Fibroblast of skin of right quadriceps (primary cell): ENCODE results near the gene CTXN1.
"Not testable (repeated sequence)": the region's sequence is repeated elsewhere in the genome, so short reads cannot be mapped to it uniquely, and the experiment has no call there.

ENCODE experiments used
- DNase-seq: peaks from one replicate; pipeline ENCODE4 v3.0.0-alpha.2; 2013

Gene CTXN1

GRCh38 chr19:7897292-7897691, 28.6 kb downstream of the CTXN1 start:
- DNase-seq = no peak

- no peak for DNase-seq
Observed at GRCh38 chr19:7895565-7895964, 30.4 kb downstream of the CTXN1 start.

GRCh38 chr19:7894612-7895309, 31.2 kb downstream of the CTXN1 start:
- no peak for DNase-seq

- not testable (repeated sequence) for DNase-seq
Observed at GRCh38 chr19:7893362-7894101, 32.4 kb downstream of the CTXN1 start.

DNA sequence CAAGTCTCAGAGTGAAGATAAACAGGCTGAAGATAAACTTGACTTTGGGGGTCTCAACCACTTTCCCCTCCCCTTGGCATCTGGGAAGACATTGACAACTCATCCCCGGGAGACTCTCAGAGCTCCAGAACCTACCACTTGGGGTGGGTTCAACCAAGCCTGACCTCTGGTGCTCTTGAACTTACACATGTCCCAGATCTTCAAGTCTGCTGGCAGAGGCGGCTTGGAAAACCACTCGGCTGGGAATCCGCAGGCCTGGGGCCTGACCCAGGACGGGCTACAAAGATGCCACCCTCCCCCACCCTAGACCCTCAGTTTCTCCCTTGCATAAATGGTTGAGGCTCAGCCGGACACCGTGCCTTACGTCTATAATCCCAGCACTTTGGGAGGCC, 37.1 kb downstream of the CTXN1 start:
- DNase-seq = no peak

DNA sequence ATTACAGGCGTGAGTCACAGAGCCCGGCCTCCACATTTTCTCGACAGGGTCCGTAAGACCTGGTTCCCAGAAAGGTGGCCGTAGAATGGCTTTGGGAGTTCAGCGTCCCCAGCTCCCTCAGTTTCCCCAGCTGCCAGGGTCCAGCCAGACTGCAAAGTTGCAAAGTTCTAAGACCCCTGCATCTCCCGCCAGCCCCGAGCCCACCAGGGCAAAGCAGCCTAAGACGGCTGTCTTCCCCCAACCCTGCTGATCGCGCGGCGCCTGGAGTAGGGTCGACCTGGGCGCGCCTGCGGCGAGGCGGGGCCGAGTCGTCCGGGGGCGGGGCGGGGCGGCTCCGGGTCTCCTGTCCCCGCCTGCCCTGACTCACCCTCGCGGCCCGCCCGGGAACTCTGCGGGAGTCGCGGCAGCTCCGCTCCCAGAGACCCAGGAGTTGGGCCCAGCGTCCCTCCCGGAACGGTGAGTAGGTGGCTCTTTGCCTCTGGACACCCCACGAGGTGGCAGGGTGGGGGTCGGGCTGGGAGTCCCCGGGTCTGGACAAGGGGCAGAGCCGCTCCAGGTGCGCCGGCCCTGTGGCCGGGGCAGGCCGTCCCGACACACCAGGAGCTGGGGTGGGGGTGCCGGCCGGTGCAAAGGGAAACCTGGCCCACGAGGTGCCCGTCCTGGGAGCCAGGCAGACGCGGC, 37.6 kb downstream of the CTXN1 start, which contains the start of gene LRRC8E:
Gene LRRC8E (plus strand): TSS at position 366 of the 681 bp plus-strand sequence. CDS start 7,094 bp downstream, outside the sequence.
- DNase-seq = peak; percentile 65

GRCh38 chr19:7887408-7888144, 38.4 kb downstream of the CTXN1 start:
- no peak for DNase-seq

GRCh38 chr19:7885818-7886217, 40.1 kb downstream of the CTXN1 start:
- DNase-seq = no peak

GRCh38 chr19:7883796-7884570, 42.0 kb downstream of the CTXN1 start:
- peak; percentile 24 for DNase-seq

- DNase-seq = no peak
Observed at GRCh38 chr19:7883105-7883504, 42.8 kb downstream of the CTXN1 start.

- no peak for DNase-seq
Observed at GRCh38 chr19:7881910-7882309, 44.0 kb downstream of the CTXN1 start.

- no peak for DNase-seq
Observed at GRCh38 chr19:7879836-7880235, 46.1 kb downstream of the CTXN1 start.

GRCh38 chr19:7879111-7879807, 46.7 kb downstream of the CTXN1 start:
- DNase-seq = no peak

DNA sequence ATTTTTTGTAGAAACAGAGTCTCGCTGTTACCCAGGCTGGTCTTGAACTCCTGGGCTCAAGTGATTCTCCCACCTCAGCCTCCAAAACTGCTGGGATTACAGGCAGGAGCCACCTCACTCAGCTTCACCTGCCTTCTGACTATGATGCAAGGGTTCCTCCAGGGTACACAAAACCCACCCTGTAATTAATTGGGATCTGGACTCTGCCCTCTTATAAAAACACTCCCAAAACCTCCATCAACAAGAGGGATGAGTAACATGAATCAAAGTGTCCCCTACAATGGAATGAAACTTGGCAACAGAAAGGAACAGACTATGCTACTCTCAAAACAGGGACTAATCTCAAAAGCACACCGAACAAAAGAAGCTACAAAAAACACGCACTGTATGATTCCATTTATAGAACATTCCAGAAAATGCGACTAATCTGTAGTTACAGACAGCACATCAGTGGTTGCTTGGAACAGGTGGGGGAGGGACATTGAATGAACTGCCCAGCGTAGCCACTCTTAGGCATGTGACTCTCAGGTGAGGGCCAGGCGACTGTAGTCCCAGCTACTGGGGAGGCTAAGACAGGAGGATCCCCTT, 48.6 kb downstream of the CTXN1 start:
- no peak for DNase-seq

DNA sequence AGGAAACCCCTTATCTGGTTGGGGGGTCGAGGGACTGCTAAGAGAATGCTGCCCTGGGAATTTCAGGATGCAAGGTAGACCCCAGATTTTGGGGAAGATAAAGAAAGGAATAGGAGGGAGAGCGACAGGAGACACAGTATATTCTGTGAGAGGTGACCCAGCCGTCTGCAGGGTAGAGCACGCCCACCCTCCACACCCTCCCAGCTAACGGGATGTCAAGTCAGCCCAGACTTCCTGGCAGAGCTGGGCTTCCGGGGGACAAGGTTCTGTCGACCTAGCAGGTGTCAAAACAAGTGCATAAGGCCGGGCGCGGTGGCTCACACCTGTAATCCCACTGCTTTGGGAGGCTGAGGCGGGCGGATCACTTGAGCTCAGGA, 51.0 kb downstream of the CTXN1 start:
- DNase-seq = no peak
